Thyroid gland (tissue), 4 donors: Measurements from ENCODE around the gene RYR2. TPM values are rescaled to one million over a fixed set of nuclear protein-coding genes. Genes with fewer than 3 reads are reported as not detected.

ENCODE experiments used
- DNase-seq, 2 donors: peaks; one replicate each; pipeline ENCODE4 v3.0.0-alpha.2; 2019
- H3K27ac ChIP-seq, 3 donors: fragments of 200-600 bp; sonication (generic); 1 replicate in 2 of 3; 2 replicates in 1 of 3; pipeline ENCODE4 v1.5.1; 2016 to 2019; ENCODE audit warnings: mild to moderate bottlenecking in 1 of 3, moderate library complexity in 1 of 3
- H3K27me3 ChIP-seq: fragments of 200-600 bp; sonication (generic); one replicate; pipeline ENCODE4 v1.5.1; 2019
- H3K36me3 ChIP-seq, 2 donors: fragments of 200-600 bp; sonication (generic); one replicate each; pipeline ENCODE4 v1.5.1; 2016 to 2019
- H3K4me1 ChIP-seq, 2 donors: fragments of 200-600 bp; sonication (generic); one replicate each; pipeline ENCODE4 v1.5.1; 2017 to 2019
- H3K4me3 ChIP-seq, 3 donors: fragments of 200-600 bp; sonication (generic); replicated peaks in 1 of 3; 1 replicate in 2 of 3; 2 replicates in 1 of 3; pipeline ENCODE4 v1.5.1; 2016; ENCODE audit warnings: mild to moderate bottlenecking in 1 of 3
- H3K9me3 ChIP-seq: fragments of 200-600 bp; sonication (generic); one replicate; pipeline ENCODE4 v1.5.1; 2017
- POLR2A ChIP-seq, 2 donors: fragments of 450-650 bp; IDR thresholded peaks; one replicate each; pipeline ENCODE4 v1.6.1; 2017; ENCODE audit warnings: antibody characterized with exemption in 2 of 2, mild to moderate bottlenecking in 2 of 2, moderate library complexity in 1 of 2
- WGBS, 2 donors: methylation state at CpG; one replicate each; pipeline ENCODE4 v1.1.5; 2017; 5-methylcytosine and 5-hydroxymethylcytosine counted together
- intact Hi-C: fragments of 100-400 bp; cut with DNase I; formaldehyde crosslinking; loops from one replicate; pipeline ENCODE4 v1.15.1; 2023
- total RNA-seq, 4 donors: library from RNA; depleted of rRNA; stranded (reverse); fragments of >200 nt; gene quantifications; one replicate each; pipeline ENCODE4 v1.2.3, GENCODE V29; 2016
- TF ChIP-seq, protein P1 (sequence below), 6 experiments: fragments of 200-600 bp in 3 of 6; fragments of 450-650 bp in 3 of 6; sonication (generic) in 3 of 6; IDR thresholded peaks; one replicate each; pipeline ENCODE4 v1.5.1; 2016 to 2019; ENCODE audit warnings: antibody characterized with exemption in 6 of 6, mild to moderate bottlenecking in 2 of 6, inconsistent platforms in 1 of 6, moderate library complexity in 1 of 6

The RYR2 gene
- total RNA-seq, 4 donors from 2014 or later = 6.6 to 31.8 (median 28.2) TPM

DNA sequence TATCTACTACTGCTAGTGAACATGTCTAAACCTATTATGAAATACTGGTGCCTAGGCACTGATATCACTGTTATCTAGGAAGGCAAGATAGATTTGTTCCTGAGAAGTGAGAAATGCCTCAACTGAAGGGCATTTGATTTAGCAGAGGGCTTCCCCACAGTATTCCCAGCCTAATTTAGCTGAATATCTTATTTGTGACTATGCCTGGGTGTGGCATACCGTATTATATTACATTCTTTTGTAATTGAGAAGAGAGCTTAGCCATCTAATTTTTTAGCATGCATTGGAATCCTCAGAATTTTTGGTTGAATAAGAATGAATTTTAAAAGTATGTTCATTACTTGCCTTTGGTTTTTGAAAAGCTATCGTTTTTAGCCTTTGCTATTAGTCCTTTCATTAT, 749.6 kb downstream of the RYR2 start:
- no peak for DNase-seq
- intact Hi-C loops = no loop called here
- Histone ChIP-seq H3K9me3 (no peaks in the 10 kb centered on the region), H3K27ac (peak overlapping the region in 1 of 3 donors; percentile 45), H3K36me3 (no peaks in the 10 kb centered on the region), H3K27me3 (no peaks in the 10 kb centered on the region), H3K4me1 (peaks cover 28 to 30% of the 10 kb centered on the region in 2 donors), H3K4me3 (no peak overlapping the region)
- no peak for TF ChIP-seq POLR2A (IDR thresholded peaks at IDR 0.05)
- TF ChIP-seq, protein P1, sequence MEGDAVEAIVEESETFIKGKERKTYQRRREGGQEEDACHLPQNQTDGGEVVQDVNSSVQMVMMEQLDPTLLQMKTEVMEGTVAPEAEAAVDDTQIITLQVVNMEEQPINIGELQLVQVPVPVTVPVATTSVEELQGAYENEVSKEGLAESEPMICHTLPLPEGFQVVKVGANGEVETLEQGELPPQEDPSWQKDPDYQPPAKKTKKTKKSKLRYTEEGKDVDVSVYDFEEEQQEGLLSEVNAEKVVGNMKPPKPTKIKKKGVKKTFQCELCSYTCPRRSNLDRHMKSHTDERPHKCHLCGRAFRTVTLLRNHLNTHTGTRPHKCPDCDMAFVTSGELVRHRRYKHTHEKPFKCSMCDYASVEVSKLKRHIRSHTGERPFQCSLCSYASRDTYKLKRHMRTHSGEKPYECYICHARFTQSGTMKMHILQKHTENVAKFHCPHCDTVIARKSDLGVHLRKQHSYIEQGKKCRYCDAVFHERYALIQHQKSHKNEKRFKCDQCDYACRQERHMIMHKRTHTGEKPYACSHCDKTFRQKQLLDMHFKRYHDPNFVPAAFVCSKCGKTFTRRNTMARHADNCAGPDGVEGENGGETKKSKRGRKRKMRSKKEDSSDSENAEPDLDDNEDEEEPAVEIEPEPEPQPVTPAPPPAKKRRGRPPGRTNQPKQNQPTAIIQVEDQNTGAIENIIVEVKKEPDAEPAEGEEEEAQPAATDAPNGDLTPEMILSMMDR (IDR thresholded peaks at IDR 0.05) = no peak
- WGBS, 2 donors = 87 to 90% methylated on average over 2 of the region's 2 CpGs

DNA sequence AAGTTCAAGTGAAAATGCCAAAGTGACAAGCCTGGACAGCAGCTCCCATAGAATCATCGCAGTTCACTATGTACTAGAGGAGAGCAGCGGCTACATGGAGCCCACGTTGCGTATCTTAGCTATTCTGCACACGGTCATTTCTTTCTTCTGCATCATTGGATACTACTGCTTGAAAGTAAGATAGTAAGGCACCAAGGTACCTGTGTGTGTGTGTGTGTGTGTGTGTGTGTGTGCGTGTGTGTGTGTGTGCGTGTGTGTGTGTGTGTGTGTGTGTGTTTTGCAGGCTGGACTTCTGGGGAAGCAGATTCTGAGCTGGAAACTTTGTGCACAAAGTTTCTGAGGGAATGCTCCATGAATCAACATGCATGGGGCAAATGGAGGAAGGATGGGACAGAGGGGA, 750.2 kb downstream of the RYR2 start:
- H3K4me1 ChIP-seq = peaks cover 22 to 25% of the 10 kb centered on the region in 2 donors
- H3K27ac ChIP-seq = peak overlapping the region in 1 of 3 donors; percentile 45
- no peaks in the 10 kb centered on the region for H3K36me3 ChIP-seq
- no peaks in the 10 kb centered on the region for H3K27me3 ChIP-seq
- no peak for DNase-seq
- no peaks in the 10 kb centered on the region for H3K9me3 ChIP-seq
- WGBS, 2 donors = 68 to 81% methylated on average over 7 of the region's 7 CpGs
- H3K4me3 ChIP-seq = no peak overlapping the region
- intact Hi-C loops = no loop called here
- TF ChIP-seq, protein P1 (IDR thresholded peaks at IDR 0.05) = no peak
- no peak for TF ChIP-seq POLR2A (IDR thresholded peaks at IDR 0.05)

DNA sequence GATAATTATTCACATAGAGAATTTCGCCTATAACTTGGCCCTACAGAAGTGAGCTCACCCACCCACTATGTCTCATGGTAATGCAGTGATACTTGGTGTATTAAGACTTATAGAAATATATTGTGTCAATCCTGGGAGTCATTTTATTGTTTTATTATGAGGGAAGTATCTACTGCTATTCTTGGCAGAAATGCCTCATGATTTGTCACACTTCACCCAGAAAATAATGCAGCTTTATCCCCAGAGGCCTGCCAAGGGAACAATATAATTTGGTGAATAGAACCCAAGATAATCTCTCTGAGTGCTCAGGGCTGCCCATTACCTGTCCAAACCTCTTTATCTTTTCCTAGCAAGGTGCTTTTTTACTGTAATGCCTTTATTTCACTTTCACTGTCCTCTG, 750.7 kb downstream of the RYR2 start:
- 91 to 100% methylated on average over 1 of the region's 1 CpG for WGBS, 2 donors
- Histone ChIP-seq H3K36me3 (no peaks in the 10 kb centered on the region), H3K4me3 (no peak overlapping the region), H3K27me3 (no peaks in the 10 kb centered on the region), H3K4me1 (peaks cover 17 to 20% of the 10 kb centered on the region in 2 donors), H3K9me3 (no peaks in the 10 kb centered on the region), H3K27ac (peak overlapping the region in 1 of 3 donors; percentile 27)
- no peak for DNase-seq
- TF ChIP-seq, protein P1 (IDR thresholded peaks at IDR 0.05) = no peak
- TF ChIP-seq POLR2A (IDR thresholded peaks at IDR 0.05) = no peak
- intact Hi-C loops = no loop called here

DNA sequence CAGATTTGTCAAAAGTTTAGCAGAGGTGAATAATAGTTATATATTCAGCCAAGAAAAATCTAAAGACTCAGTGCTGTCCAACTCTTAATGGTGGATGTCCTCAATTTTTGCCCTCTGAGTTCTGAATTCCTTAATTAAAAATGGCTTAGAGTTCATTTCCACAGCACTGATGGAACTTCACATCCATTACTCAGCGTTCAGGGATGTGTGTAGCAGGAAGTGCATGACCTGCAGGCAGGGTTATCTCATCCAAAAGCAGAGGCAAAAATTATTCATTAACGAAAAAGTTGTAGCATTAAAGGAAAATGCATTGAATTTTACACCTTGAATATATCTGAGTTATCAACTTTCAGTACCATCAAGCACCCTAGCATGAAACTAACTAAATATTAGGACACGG, 752.1 kb downstream of the RYR2 start:
- no peak overlapping the region for H3K27ac ChIP-seq
- 67 to 77% methylated on average over 3 of the region's 3 CpGs for WGBS, 2 donors
- H3K36me3 ChIP-seq = no peaks in the 10 kb centered on the region
- intact Hi-C loops = no loop called here
- no peaks in the 10 kb centered on the region for H3K9me3 ChIP-seq
- no peak for DNase-seq
- H3K4me1 ChIP-seq = peaks cover 3 to 9% of the 10 kb centered on the region in 2 donors
- no peak for TF ChIP-seq POLR2A (IDR thresholded peaks at IDR 0.05)
- TF ChIP-seq, protein P1 (IDR thresholded peaks at IDR 0.05) = no peak
- no peaks in the 10 kb centered on the region for H3K27me3 ChIP-seq
- H3K4me3 ChIP-seq = no peak overlapping the region

DNA sequence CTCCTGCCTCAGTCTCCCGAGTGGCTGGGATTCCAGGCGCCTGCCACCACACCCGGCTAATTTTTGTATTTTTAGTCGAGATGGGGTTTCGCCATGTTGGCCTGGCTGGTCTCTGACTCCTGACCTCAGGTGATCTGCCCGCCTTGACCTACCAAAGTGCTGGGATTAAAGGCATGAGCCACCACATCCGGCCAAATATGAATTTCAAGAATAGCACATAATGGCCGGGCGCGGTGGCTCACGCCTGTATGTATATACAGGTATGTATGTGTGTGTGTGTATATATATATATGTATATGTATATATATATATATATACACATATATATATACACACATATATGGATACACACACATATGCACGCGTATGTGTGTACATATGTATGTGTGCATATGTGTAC, 753.6 kb downstream of the RYR2 start:
- H3K9me3 ChIP-seq = no peaks in the 10 kb centered on the region
- intact Hi-C loops = no loop called here
- H3K36me3 ChIP-seq = no peaks in the 10 kb centered on the region
- H3K27me3 ChIP-seq = no peaks in the 10 kb centered on the region
- DNase-seq = no peak
- H3K27ac ChIP-seq = no peak overlapping the region
- H3K4me1 ChIP-seq = peaks cover 0 to 4% of the 10 kb centered on the region in 2 donors
- H3K4me3 ChIP-seq = no peak overlapping the region
- WGBS, 2 donors = 90 to 92% methylated on average over 13 of the region's 13 CpGs
- TF ChIP-seq POLR2A (IDR thresholded peaks at IDR 0.05) = no peak
- TF ChIP-seq, protein P1 (IDR thresholded peaks at IDR 0.05) = no peak
